Anterior cingulate cortex (tissue), 58 donors: ENCODE results near the gene NPC1.

Source experiments
- DNase-seq, 58 donors: peaks; one replicate each; lab custom pipeline; 2025; lab: John Stamatoyannopoulos, UW

Gene NPC1

GRCh38 chr18:23612434-23613090, 26.3 kb upstream of the NPC1 start:
- DNase-seq = no peak

- no peak for DNase-seq
Observed at GRCh38 chr18:23609390-23610023, 23.2 kb upstream of the NPC1 start.

- no peak for DNase-seq
Observed at GRCh38 chr18:23608211-23608610, 21.9 kb upstream of the NPC1 start.

- DNase-seq = no peak
Observed at GRCh38 chr18:23605941-23606340, 19.6 kb upstream of the NPC1 start.

- no peak for DNase-seq
Observed at GRCh38 chr18:23599809-23600208, 13.5 kb upstream of the NPC1 start.

- DNase-seq = peak in 3 of 58 donors; percentile 2 to 28 (median 11)
Observed at GRCh38 chr18:23596183-23596582, 9.9 kb upstream of the NPC1 start.

GRCh38 chr18:23595591-23595990, 9.3 kb upstream of the NPC1 start:
- DNase-seq = no peak

GRCh38 chr18:23593720-23594119, 7.4 kb upstream of the NPC1 start:
- DNase-seq = no peak

GRCh38 chr18:23592911-23593310, 6.6 kb upstream of the NPC1 start:
- DNase-seq = no peak

- DNase-seq = no peak
Observed at GRCh38 chr18:23591011-23591410, 4.7 kb upstream of the NPC1 start.

- DNase-seq = no peak
Observed at GRCh38 chr18:23588836-23589560, 2.7 kb upstream of the NPC1 start.

GRCh38 chr18:23587220-23587642, 925 bp upstream of the NPC1 start:
- peak in 1 of 58 donors; percentile 10 for DNase-seq

- DNase-seq = peak in 1 of 58 donors; percentile 56
Observed at GRCh38 chr18:23585897-23586248, 433 bp downstream of the NPC1 start.

- peak in 3 of 58 donors; percentile 21 to 28 (median 23) for DNase-seq
Observed at GRCh38 chr18:23585007-23585871, 1.1 kb downstream of the NPC1 start.

GRCh38 chr18:23584019-23584983, 2.0 kb downstream of the NPC1 start:
- DNase-seq = no peak

- peak in 17 of 58 donors; percentile 7 to 87 (median 36) for DNase-seq
Observed at GRCh38 chr18:23583071-23583865, 3.0 kb downstream of the NPC1 start.

GRCh38 chr18:23580677-23581367, 5.5 kb downstream of the NPC1 start:
- no peak for DNase-seq
